ENCODE results near the gene UBD.

Gene UBD

GRCh38 chr6:29558439-29559079 lies 973 bp downstream of the UBD start:
- no peak for DNase-seq

GRCh38 chr6:29557320-29557719 lies 2.2 kb downstream of the UBD start:
- no peak for DNase-seq

GRCh38 chr6:29554764-29555163 lies 4.8 kb downstream of the UBD start:
- no peak for DNase-seq

- no peak for DNase-seq
These were observed 6.1 kb downstream of the UBD start for GRCh38 chr6:29553268-29554057.

GRCh38 chr6:29552512-29553051 lies 7.0 kb downstream of the UBD start:
- no peak for DNase-seq

GRCh38 chr6:29547573-29547972 lies 12.0 kb downstream of the UBD start:
- DNase-seq: no peak

- no peak for DNase-seq
These were observed 21.7 kb downstream of the UBD start for GRCh38 chr6:29537714-29538403.

GRCh38 chr6:29532320-29532951 lies 27.1 kb downstream of the UBD start:
- no peak for DNase-seq

GRCh38 chr6:29531668-29532067 lies 27.9 kb downstream of the UBD start:
- DNase-seq: no peak

GRCh38 chr6:29530671-29531310 lies 28.7 kb downstream of the UBD start:
- no peak for DNase-seq

- DNase-seq: no peak
These were observed 29.6 kb downstream of the UBD start for GRCh38 chr6:29529956-29530355.

- no peak for DNase-seq
These were observed 30.5 kb downstream of the UBD start for GRCh38 chr6:29528988-29529560.

- no peak for DNase-seq
These were observed 31.1 kb downstream of the UBD start for GRCh38 chr6:29528300-29528931.

- DNase-seq: no peak
These were observed 32.0 kb downstream of the UBD start for GRCh38 chr6:29527564-29527963.

- no peak for DNase-seq
These were observed 32.4 kb downstream of the UBD start for GRCh38 chr6:29527126-29527525.

GRCh38 chr6:29525311-29525639 lies 34.3 kb downstream of the UBD start:
- DNase-seq: no peak

GRCh38 chr6:29524444-29525310 lies 34.9 kb downstream of the UBD start:
- no peak for DNase-seq

- no peak for DNase-seq
These were observed 35.5 kb downstream of the UBD start for GRCh38 chr6:29524044-29524443.

- DNase-seq: no peak
These were observed 37.3 kb downstream of the UBD start for GRCh38 chr6:29522227-29522626.

- no peak for DNase-seq
These were observed 38.4 kb downstream of the UBD start for GRCh38 chr6:29521006-29521680.

Data from GF-D8 (cell line).